ENCODE data around the gene CASQ1.

CASQ1 gene

GRCh38 chr1:160168609-160169369, 21.6 kb upstream of the CASQ1 start:
- DNase-seq, result no peak

DNA sequence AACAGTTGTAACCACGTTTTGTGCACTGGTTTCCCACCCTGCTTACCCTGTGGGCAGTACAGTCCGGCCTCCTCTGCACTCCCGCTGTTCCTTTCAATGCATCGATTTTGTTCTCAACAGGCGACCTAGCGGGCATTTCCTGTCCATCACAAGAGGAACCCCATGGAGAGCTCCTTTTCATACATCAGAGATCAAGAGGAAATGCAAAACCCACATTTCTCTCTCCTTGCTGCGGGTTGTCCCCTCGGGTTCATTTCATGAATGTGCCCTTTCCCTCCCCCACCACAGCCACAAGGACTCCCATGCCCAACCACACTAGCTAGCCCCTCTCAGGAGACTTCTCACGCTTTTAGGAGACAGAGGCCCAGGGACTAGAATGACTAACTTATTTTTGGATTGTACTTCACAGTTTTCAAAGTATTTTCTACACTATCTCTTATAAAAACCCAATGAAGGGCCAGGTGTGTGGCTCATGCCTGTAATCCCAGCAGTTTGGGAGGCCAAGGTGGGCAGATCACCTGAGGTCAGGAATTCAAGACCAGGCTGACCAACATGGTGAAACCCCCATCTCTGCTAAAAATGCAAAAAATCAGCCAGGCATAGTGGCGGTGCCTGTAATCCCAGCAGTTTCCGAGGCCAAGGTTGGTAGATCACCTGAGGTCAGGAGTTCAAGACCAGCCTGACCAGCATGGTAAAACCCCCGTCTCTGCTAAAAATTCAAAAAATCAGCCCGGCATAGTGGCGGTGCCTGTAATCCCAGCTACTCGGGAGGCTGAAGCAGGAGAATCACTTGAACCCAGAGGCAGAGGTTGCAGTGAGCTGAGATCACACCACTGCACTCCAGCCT, 20.6 kb upstream of the CASQ1 start:
- DNase-seq, result peak in 1 of 2 experiments; percentile 8

- no peak for DNase-seq
Observed at GRCh38 chr1:160171354-160171753, 19.0 kb upstream of the CASQ1 start.

DNA sequence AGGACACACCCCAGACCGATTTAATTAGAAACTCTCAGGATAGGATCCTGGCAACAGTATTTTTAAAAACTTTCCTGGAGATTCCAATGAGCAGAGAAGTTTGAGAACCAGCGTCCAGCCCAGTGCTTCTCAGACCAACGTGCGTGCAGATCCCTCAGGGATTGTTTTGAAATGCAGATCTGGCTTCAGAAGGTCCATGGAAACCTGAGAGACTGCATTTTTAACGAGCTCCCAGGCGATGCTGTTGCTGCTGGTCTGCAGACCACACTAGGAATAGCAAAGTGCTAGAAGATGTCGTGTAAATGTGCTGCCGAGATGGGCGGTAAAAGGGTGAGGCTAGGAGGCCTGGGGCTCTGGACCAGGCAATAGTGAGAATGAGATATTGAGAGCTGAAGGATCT, 18.4 kb upstream of the CASQ1 start:
- DNase-seq, result no peak

DNA sequence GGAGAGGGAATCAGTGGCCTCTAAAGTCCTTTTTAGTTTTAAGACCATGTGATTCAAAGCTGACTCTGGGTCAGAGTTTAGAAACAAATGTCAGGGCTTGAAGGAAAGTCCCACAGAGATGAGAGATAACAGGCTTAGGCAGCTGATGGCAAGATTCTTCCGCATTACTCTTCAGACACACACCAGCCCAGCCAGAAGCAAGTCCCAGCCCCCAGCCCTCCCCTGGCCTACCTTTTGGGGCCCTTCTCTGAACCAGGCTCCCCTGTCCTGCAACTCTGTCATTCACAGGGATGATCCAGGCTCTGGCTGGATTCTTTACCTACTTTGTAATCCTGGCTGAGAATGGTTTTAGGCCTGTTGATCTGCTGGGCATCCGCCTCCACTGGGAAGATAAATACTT, 13.1 kb upstream of the CASQ1 start:
- DNase-seq, result no peak

GRCh38 chr1:160177667-160178066, 12.7 kb upstream of the CASQ1 start:
- no peak for DNase-seq

DNA sequence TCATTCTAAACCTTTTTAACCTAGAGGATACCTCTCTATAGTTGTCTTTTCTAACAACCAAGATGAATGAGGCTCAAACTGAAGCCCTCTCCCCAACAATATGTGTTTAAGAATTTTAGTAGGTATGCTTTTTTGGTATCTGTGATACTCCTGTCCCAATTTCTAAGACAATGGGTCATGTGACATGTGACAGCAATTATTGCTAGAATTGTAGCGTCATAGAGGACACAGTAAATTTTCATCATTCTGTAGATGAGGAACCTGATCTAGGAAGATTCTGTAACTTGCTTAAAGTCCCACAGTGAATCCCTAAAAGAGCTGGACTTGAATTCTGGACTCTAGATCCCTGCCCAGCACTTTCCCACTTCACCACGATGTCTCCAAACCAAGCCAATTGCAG, 11.6 kb upstream of the CASQ1 start:
- DNase-seq, result no peak

DNA sequence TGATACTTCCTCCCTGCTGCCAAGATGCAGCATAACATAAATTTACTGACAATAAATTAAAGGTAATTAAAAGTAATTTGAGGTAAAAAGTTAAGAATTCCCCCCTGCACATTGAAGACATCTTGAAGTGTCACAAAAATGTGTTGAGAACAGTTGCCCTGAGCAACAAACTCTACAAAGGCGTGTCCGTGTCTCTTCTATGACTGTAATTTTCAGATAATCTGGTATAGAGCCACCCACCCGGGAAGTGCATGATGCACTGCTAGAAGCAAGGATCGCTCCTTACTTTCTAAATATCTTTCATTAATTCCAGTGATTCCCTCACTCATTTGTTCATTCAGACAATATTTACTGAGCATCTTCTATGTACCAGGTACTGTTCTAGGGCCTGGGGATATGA, 11.0 kb upstream of the CASQ1 start:
- no peak for DNase-seq

DNA sequence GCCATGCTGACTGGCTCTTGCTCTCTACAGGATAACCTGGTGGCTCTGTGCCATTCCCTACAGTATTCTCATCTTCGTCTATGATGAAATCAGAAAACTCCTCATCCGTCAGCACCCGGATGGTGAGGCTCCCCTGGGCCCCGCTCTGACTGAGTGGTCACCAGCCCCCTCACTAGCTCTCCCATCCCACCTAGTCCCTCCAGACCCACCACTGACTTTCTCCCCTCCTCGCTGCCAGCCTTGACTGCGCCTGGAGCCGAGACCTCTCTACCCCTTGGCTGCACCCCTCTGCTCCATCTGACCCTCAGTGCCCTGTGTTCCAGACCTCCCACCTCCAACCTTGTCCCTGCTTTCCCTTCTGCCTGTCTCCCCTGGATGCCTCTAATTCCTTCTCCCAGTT, 4.1 kb upstream of the CASQ1 start:
- no peak for DNase-seq

GRCh38 chr1:160186729-160187128, 3.6 kb upstream of the CASQ1 start:
- no peak for DNase-seq

GRCh38 chr1:160187407-160187806, 3.0 kb upstream of the CASQ1 start:
- no peak for DNase-seq

DNA sequence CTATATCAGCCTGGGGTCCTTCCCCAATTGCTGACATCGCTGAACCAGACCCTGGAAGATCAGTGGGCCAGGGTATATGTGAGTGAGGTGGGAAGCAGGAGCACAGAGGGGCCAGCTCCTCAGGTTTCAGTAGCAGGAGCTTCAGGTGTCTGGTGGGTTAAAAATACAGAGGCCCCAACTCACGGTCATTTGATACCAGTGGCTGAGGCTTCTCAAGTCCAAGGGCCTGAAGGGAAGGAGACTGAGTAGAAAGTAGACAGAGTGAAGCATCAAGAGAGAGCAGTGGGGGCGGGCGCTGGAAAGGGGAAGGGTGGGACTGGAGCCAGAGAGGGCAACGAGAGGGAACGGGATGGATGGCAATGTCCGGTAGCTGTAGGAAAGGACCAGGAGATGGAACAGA, 2.0 kb upstream of the CASQ1 start:
- DNase-seq, result no peak

GRCh38 chr1:160191756-160192155, 1.4 kb downstream of the CASQ1 start:
- DNase-seq, result no peak

GRCh38 chr1:160192234-160192633, 1.9 kb downstream of the CASQ1 start:
- DNase-seq, result no peak

DNA sequence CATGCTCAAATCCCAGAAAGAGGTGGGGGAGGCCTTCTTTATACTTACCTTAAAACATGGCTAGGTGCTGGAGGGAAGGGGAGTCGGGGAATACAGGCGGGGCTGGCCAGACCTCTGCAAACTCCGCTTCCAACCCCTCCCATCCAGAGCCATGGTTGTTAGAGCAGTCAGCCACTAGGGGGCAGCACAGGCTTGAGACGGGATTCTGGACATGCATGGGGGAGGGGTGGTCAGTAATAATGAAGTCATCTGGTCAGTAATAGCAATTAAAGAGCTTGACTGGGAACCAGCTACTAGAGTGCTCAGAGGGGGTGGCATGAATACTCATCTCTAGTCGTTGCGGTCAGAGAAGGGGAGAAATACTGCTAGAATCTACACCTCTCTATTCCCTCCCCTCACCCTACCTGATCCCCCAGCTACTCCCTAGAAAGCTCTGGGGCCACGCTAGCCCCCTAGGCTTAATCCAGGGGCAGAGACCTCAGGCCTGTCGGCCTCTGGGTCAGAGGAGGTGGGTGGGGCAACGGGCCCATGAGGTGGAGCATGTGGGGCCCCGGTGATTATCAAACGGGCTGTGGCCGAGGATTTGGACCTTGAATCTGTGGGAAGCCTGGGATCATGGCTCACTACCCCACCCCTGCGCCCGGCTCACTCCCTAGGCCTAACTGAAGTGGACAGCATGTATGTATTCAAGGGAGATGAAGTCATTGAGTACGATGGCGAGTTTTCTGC, 2.9 kb downstream of the CASQ1 start:
- DNase-seq, result peak; percentile 36 to 70

- no peak for DNase-seq
Observed at GRCh38 chr1:160193832-160194736, 3.7 kb downstream of the CASQ1 start.

GRCh38 chr1:160194737-160195059, 4.3 kb downstream of the CASQ1 start:
- DNase-seq, result no peak

GRCh38 chr1:160196143-160196542, 5.8 kb downstream of the CASQ1 start:
- DNase-seq, result no peak

- no peak for DNase-seq
Observed at GRCh38 chr1:160197231-160197630, 6.9 kb downstream of the CASQ1 start.

GRCh38 chr1:160200786-160201185, 10.4 kb downstream of the CASQ1 start:
- no peak for DNase-seq

GRCh38 chr1:160204526-160205241, 14.3 kb downstream of the CASQ1 start:
- no peak for DNase-seq

Data from NCI-H1930 (cell line).